ENCODE results near the gene ABI3BP.

ABI3BP gene

GRCh38 chr3:100893108-100893507, 100.1 kb downstream of the ABI3BP start:
- DNase-seq (ENCODE audit: low spot score): no peak

- no peak for DNase-seq (ENCODE audit: low spot score)
Observed at GRCh38 chr3:100891827-100892226, 101.4 kb downstream of the ABI3BP start.

- DNase-seq (ENCODE audit: low spot score): no peak
Observed at GRCh38 chr3:100891033-100891432, 102.2 kb downstream of the ABI3BP start.

GRCh38 chr3:100888881-100889280, 104.3 kb downstream of the ABI3BP start:
- DNase-seq (ENCODE audit: low spot score): no peak

- no peak for DNase-seq (ENCODE audit: low spot score)
Observed at GRCh38 chr3:100882571-100882984, 110.6 kb downstream of the ABI3BP start.

- no peak for DNase-seq (ENCODE audit: low spot score)
Observed at GRCh38 chr3:100880845-100881244, 112.4 kb downstream of the ABI3BP start.

GRCh38 chr3:100880072-100880471, 113.1 kb downstream of the ABI3BP start:
- DNase-seq (ENCODE audit: low spot score): no peak

GRCh38 chr3:100879195-100879810, 113.9 kb downstream of the ABI3BP start:
- DNase-seq (ENCODE audit: low spot score): no peak

- no peak for DNase-seq (ENCODE audit: low spot score)
Observed at GRCh38 chr3:100877286-100877685, 115.9 kb downstream of the ABI3BP start.

- DNase-seq (ENCODE audit: low spot score): no peak
Observed at GRCh38 chr3:100875239-100875638, 118.0 kb downstream of the ABI3BP start.

GRCh38 chr3:100873611-100874010, 119.6 kb downstream of the ABI3BP start:
- DNase-seq (ENCODE audit: low spot score): no peak

GRCh38 chr3:100871306-100871705, 121.9 kb downstream of the ABI3BP start:
- no peak for DNase-seq (ENCODE audit: low spot score)

GRCh38 chr3:100869787-100870186, 123.4 kb downstream of the ABI3BP start:
- no peak for DNase-seq (ENCODE audit: low spot score)

GRCh38 chr3:100868894-100869293, 124.3 kb downstream of the ABI3BP start:
- no peak for DNase-seq (ENCODE audit: low spot score)

GRCh38 chr3:100868096-100868495, 125.1 kb downstream of the ABI3BP start:
- DNase-seq (ENCODE audit: low spot score): no peak

GRCh38 chr3:100865442-100865841, 127.8 kb downstream of the ABI3BP start:
- no peak for DNase-seq (ENCODE audit: low spot score)

- no peak for DNase-seq (ENCODE audit: low spot score)
Observed at GRCh38 chr3:100864471-100865250, 128.6 kb downstream of the ABI3BP start.

- no peak for DNase-seq (ENCODE audit: low spot score)
Observed at GRCh38 chr3:100857863-100858262, 135.4 kb downstream of the ABI3BP start.

GRCh38 chr3:100856821-100857220, 136.4 kb downstream of the ABI3BP start:
- DNase-seq (ENCODE audit: low spot score): no peak

- DNase-seq (ENCODE audit: low spot score): no peak
Observed at GRCh38 chr3:100852840-100853239, 140.4 kb downstream of the ABI3BP start.

- DNase-seq (ENCODE audit: low spot score): no peak
Observed at GRCh38 chr3:100850701-100851100, 142.5 kb downstream of the ABI3BP start.

- DNase-seq (ENCODE audit: low spot score): no peak
Observed at GRCh38 chr3:100850156-100850555, 143.1 kb downstream of the ABI3BP start.

Data from SK-N-DZ (cell line).